Nephron progenitor cell (in vitro differentiated cells): ENCODE results near the gene USF3.
A peak's percentile ranks its signal among the peaks of the same experiment; 100 is the strongest.

Source experiments
- DNase-seq: peaks from one replicate; pipeline ENCODE4 v3.0.0; 2021
- H3K27ac Mint-ChIP-seq: 2 replicates; pipeline ENCODE4 v1.8.0; 2021; ENCODE audit warnings: mild to moderate bottlenecking, moderate library complexity, mixed read lengths
- H3K27me3 Mint-ChIP-seq: 2 replicates; pipeline ENCODE4 v1.8.0; 2021; ENCODE audit warnings: mild to moderate bottlenecking, low read depth, mixed read lengths; ENCODE audit not compliant: poor library complexity
- H3K36me3 Mint-ChIP-seq: 2 replicates; pipeline ENCODE4 v1.8.0; 2021; ENCODE audit warnings: low read depth, mixed read lengths
- H3K4me1 Mint-ChIP-seq: 2 replicates; pipeline ENCODE4 v1.8.0; 2021; ENCODE audit warnings: mixed read lengths
- H3K4me3 Mint-ChIP-seq: 2 replicates; pipeline ENCODE4 v1.8.0; 2021; ENCODE audit warnings: mild to moderate bottlenecking, moderate library complexity, mixed read lengths
- H3K9me3 Mint-ChIP-seq: 2 replicates; pipeline ENCODE4 v1.8.0; 2021; ENCODE audit warnings: mild to moderate bottlenecking, moderate library complexity, mixed read lengths
- TF ChIP-seq, protein P1 (sequence below): fragments of 200-600 bp; sonication (generic); IDR thresholded peaks from 2 replicates; pipeline ENCODE4 v1.5.0; 2021; ENCODE audit warnings: antibody characterized with exemption

USF3 gene

DNA sequence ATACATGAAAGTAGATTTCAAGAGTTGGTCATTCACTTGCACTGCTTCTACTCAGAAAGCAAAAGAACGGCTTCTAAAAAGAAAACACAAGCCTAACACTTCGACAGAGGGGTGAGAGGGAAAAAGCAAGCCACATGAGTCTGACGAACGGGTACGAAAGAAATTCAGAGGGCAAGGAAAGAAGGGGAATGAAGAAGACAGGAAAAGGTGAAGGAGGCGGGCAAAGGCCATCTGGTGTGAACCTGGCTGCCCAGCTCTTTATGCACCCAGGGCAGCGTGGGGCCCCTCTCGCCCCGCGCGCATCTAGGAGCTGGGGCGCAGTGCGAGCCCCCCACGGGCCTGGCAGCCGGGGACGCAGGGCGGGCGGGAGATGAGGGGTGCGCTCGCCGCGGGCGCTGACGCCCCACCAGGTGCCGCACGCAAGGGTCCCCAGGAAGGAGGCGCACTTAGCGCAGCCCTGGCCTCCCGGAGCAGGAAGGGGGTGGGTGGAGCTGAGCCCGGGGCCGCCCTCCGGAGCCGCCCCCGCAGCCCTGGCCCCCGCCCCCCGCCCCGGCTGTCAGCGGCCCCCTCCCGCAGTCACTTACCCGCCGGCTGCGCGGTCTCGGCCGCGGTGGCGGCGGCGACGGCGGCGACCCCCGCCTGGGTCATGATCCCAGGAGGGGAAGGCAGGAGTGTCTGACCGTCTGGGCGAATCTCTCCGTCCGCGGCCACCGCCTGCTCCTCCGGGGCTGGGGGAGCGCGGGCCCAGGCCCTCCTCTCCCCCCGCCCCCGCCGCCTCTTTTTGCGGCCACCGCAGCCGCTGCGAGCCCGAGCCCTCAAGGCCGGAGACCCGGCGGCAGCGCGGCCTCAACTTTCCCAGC, at the start of gene USF3:
Gene USF3 (minus strand): TSS at position 857 of the 860 bp plus-strand sequence. CDS start 21,764 bp downstream, outside the sequence.
- Mint-ChIP-seq H3K36me3 (peaks cover 8% of the 10 kb centered on the region), H3K9me3 (no peaks in the 10 kb centered on the region), H3K4me3 (peak within 1 kb of the TSS; percentile 100), H3K27me3 (peaks cover 9% of the 10 kb centered on the region), H3K27ac (peak within 1 kb of the TSS; percentile 100), H3K4me1 (peaks cover 25% of the 10 kb centered on the region)
- peak; percentile 74 for DNase-seq
- TF ChIP-seq, protein P1, sequence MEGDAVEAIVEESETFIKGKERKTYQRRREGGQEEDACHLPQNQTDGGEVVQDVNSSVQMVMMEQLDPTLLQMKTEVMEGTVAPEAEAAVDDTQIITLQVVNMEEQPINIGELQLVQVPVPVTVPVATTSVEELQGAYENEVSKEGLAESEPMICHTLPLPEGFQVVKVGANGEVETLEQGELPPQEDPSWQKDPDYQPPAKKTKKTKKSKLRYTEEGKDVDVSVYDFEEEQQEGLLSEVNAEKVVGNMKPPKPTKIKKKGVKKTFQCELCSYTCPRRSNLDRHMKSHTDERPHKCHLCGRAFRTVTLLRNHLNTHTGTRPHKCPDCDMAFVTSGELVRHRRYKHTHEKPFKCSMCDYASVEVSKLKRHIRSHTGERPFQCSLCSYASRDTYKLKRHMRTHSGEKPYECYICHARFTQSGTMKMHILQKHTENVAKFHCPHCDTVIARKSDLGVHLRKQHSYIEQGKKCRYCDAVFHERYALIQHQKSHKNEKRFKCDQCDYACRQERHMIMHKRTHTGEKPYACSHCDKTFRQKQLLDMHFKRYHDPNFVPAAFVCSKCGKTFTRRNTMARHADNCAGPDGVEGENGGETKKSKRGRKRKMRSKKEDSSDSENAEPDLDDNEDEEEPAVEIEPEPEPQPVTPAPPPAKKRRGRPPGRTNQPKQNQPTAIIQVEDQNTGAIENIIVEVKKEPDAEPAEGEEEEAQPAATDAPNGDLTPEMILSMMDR, result no peak

DNA sequence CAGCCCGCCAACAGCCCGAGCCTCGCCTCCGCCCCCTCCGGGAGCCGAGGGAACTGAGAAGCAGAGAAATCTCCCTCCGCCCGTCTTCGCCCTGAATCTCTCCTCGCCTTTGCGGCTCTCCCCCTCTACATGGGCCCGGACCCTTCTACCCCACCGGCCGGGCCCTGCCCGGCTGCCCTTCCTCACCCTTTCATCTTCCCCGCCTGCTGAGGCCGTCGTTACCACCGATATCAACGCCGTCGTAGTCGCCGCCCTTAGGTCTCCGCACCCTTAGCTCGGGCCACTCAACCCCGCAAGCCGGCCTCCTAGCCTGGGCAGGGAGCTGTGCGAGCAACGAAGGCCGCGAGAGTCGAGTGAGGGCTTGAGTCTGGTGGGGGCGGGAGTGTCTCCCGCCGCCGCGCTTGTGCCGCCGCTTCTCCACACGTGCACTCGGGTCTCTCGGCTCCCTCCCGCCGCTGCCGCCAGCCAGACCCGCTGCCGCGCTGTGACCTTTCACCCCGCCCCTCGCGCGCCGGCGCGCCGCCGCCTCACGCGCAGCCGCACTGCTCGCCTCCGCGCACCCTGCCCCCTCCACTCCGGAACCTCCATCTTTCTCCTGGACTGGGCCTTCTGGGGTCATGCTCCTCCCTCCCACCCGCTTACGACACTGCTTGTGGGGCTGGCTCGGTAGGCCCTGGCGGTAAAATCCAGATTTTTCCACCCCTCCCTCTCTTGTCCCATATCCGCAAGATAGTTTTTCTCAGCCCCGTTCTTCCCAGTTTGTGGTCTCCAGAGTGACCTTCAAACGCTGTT, 49.5 kb upstream of the USF3 start, which contains the start of gene NAA50:
Gene NAA50 (minus strand): TSS at position 494 of the 792 bp plus-strand sequence. CDS start 300 bp downstream, at position 194.
- TF ChIP-seq, protein P1, result no peak
- Mint-ChIP-seq H3K36me3 (peaks cover 10% of the 10 kb centered on the region), H3K27me3 (peaks cover 8% of the 10 kb centered on the region), H3K9me3 (no peaks in the 10 kb centered on the region), H3K4me1 (peaks cover 61% of the 10 kb centered on the region), H3K27ac (peak within 1 kb of the TSS; percentile 100), H3K4me3 (peak within 1 kb of the TSS; percentile 98)
- DNase-seq, result peak; percentile 94

DNA sequence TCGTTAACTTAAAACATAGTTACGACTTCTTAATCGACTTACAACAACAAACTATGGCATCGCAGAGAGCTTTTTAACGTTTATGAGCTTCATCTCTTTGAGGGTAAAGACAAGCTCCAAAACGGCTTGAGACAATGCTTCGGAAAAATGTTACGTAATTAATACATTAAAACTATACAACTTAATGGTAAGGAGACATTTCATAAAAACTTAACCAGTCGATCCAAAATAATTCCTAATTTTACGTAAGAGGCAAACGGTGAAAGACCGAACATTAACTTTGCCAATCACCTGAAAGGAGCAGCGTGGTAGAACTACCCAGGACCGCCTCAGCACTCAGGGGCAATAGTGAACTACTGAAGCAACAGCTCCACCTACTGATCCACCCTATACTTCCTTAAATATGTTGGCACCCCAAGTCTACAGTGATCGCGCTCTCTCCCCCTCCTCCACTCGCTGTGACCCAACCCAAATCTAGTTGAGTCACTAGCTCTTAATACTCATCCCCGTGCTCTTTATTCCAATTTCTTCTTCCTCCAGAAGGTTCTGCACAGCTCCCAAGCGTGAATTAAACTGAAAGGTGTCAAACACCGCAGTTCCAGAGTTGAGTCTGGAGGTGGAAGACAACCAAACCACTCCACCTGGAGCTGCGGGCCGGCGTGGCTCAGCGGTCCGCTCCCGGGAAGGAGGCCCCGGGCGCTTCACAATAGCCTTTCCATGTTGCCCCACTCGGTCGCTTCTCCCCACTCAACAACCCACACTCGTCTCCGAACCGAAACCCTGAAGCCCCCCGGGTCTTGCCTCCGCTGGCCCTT, 48.7 kb upstream of the USF3 start:
- peaks cover 8% of the 10 kb centered on the region for H3K27me3 Mint-ChIP-seq
- H3K4me3 Mint-ChIP-seq, result peak overlapping the region; percentile 98
- DNase-seq, result peak; percentile 54
- H3K36me3 Mint-ChIP-seq, result peaks cover 12% of the 10 kb centered on the region
- peak overlapping the region; percentile 98 for H3K27ac Mint-ChIP-seq
- TF ChIP-seq, protein P1, result peak; percentile 50
- H3K9me3 Mint-ChIP-seq, result no peaks in the 10 kb centered on the region
- H3K4me1 Mint-ChIP-seq, result peaks cover 68% of the 10 kb centered on the region

GRCh38 chr3:113743006-113743630, 46.7 kb upstream of the USF3 start:
- no peak for DNase-seq
- Mint-ChIP-seq H3K9me3 (no peaks in the 10 kb centered on the region), H3K4me3 (peak overlapping the region; percentile 98), H3K36me3 (peaks cover 12% of the 10 kb centered on the region), H3K4me1 (peaks cover 65% of the 10 kb centered on the region), H3K27ac (peak overlapping the region; percentile 26), H3K27me3 (peaks cover 8% of the 10 kb centered on the region)
- TF ChIP-seq, protein P1, result no peak

GRCh38 chr3:113741620-113742019, 45.2 kb upstream of the USF3 start:
- no peak for DNase-seq
- Mint-ChIP-seq H3K27ac (no peak overlapping the region), H3K4me1 (peaks cover 66% of the 10 kb centered on the region), H3K9me3 (no peaks in the 10 kb centered on the region), H3K4me3 (no peak overlapping the region), H3K36me3 (peaks cover 12% of the 10 kb centered on the region), H3K27me3 (peaks cover 4% of the 10 kb centered on the region)
- TF ChIP-seq, protein P1, result no peak
